Measurements from ENCODE around the gene DBT. TPM values are rescaled to one million over a fixed set of nuclear protein-coding genes. Genes with fewer than 3 reads are reported as not detected.

The DBT gene
- total RNA-seq, 1 experiment from 2014 or later, result 14.0 TPM

GRCh38 chr1:100213141-100213540, 36.5 kb downstream of the DBT start:
- DNase-seq (ENCODE audit: low read depth, low spot score), result no peak
- RAD21 ChIA-PET (ENCODE audit: low non-redundant PET in 1 of 2, low total read pairs in 2 of 2, uncharacterized antibody in 2 of 2, unreplicated experiment in 2 of 2), result no interaction called here
- CTCF ChIA-PET, result no interaction called here
- Histone ChIP-seq H3K4me2 (ENCODE audit: low read length) (no peak overlapping the region), H3K4me1 (ENCODE audit: control insufficient read depth in 1 of 2, insufficient read depth in 2 of 2, low read length in 2 of 2) (no peaks in the 10 kb centered on the region), H3K27ac (ENCODE audit: low read depth, low read length) (no peak overlapping the region), H3K27me3 (ENCODE audit: insufficient read depth, low read length) (no peaks in the 10 kb centered on the region), H3K36me3 (ENCODE audit: control insufficient read depth in 1 of 2, insufficient read depth in 2 of 2, low read length in 2 of 2) (peaks cover 0 to 16% of the 10 kb centered on the region in 2 experiments; a peak in 2 of 4 replicates), H3K9me2 (ENCODE audit: insufficient read depth) (no peaks in the 10 kb centered on the region), H2AFZ (ENCODE audit: low read depth, low read length, poor library complexity, severe bottlenecking) (no peak overlapping the region), H3K9ac (ENCODE audit: low read length) (no peak overlapping the region), H3K9me3 (ENCODE audit: control insufficient read depth in 1 of 2, insufficient read depth in 1 of 2, low read depth in 1 of 2, low read length in 2 of 2) (no peaks in the 10 kb centered on the region), H3K79me2 (ENCODE audit: insufficient read depth, low read length) (no peaks in the 10 kb centered on the region), H4K20me1 (ENCODE audit: insufficient read depth) (no peaks in the 10 kb centered on the region), H3K4me3 (replicated peaks in 1 of 2; ENCODE audit: low read depth in 1 of 2, low read length in 2 of 2) (no peak overlapping the region)
- no peak for ATAC-seq
- intact Hi-C loops (cut with micrococcal nuclease), result no loop called here
- BruUV-seq (replicated peaks), result no TSS peak
- POLR2A ChIA-PET, result no interaction called here
- TF ChIP-seq REST (IDR thresholded peaks at IDR 0.05; ENCODE audit: low read depth) (no peak), FOSL1 (IDR thresholded peaks at IDR 0.05; ENCODE audit: low read depth) (no peak), YY1 (IDR thresholded peaks at IDR 0.05; ENCODE audit: extremely low read depth, insufficient replicate concordance, low read depth, low read length) (no peak), EZH2 (IDR thresholded peaks at IDR 0.05) (no peak), ATF3 (IDR thresholded peaks at IDR 0.05) (no peak), POLR2AphosphoS5 (IDR thresholded peaks at IDR 0.05; ENCODE audit: low read depth, low read length) (no peak), TCF7L2 (IDR thresholded peaks at IDR 0.05; ENCODE audit: borderline replicate concordance, extremely low read depth, insufficient read depth, insufficient read length) (no peak), EZH2phosphoT487 (IDR thresholded peaks at IDR 0.05; ENCODE audit: borderline replicate concordance) (no peak), MAX (IDR thresholded peaks at IDR 0.05) (no peak), SRF (IDR thresholded peaks at IDR 0.05; ENCODE audit: low read depth) (no peak), SIN3A (IDR thresholded peaks at IDR 0.05; ENCODE audit: low read depth) (no peak), ELF1 (IDR thresholded peaks at IDR 0.05; ENCODE audit: borderline replicate concordance, low read depth) (no peak), ZFX (IDR thresholded peaks at IDR 0.05) (no peak), CBX3 (IDR thresholded peaks at IDR 0.05; ENCODE audit: low read depth) (no peak), CTCF (IDR thresholded peaks at IDR 0.05 in 2 of 3, conservative IDR thresholded peaks at IDR 0.05 in 1 of 3; ENCODE audit: borderline replicate concordance in 1 of 3, insufficient read depth in 1 of 3, low read depth in 2 of 3, low read length in 2 of 3) (no peak)
- TF ChIP-seq, protein P1, sequence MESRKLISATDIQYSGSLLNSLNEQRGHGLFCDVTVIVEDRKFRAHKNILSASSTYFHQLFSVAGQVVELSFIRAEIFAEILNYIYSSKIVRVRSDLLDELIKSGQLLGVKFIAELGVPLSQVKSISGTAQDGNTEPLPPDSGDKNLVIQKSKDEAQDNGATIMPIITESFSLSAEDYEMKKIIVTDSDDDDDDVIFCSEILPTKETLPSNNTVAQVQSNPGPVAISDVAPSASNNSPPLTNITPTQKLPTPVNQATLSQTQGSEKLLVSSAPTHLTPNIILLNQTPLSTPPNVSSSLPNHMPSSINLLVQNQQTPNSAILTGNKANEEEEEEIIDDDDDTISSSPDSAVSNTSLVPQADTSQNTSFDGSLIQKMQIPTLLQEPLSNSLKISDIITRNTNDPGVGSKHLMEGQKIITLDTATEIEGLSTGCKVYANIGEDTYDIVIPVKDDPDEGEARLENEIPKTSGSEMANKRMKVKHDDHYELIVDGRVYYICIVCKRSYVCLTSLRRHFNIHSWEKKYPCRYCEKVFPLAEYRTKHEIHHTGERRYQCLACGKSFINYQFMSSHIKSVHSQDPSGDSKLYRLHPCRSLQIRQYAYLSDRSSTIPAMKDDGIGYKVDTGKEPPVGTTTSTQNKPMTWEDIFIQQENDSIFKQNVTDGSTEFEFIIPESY (IDR thresholded peaks at IDR 0.05; ENCODE audit: extremely low read depth, insufficient replicate concordance, low read length), result no peak

Data from HCT116 (cell line).